MM.1S (cell line): Measurements from ENCODE around the gene PSME3IP1.

ENCODE experiments used
- DNase-seq: peaks from one replicate; pipeline ENCODE4 v3.0.0-alpha.2; 2015
- H2AFZ ChIP-seq: fragments of 300-600 bp; sonication (generic); 2 replicates; pipeline ENCODE4 v1.6.0; 2016; ENCODE audit warnings: antibody characterized with exemption, low read length
- H3F3A ChIP-seq: fragments of 300-600 bp; sonication (generic); 2 replicates; pipeline ENCODE4 v1.6.1; 2016; ENCODE audit warnings: mild to moderate bottlenecking, antibody characterized with exemption, low read length, moderate library complexity, mixed read lengths; ENCODE audit not compliant: insufficient read depth
- H3K27ac ChIP-seq: fragments of 300-600 bp; sonication (generic); 2 replicates; pipeline ENCODE4 v1.5.1; 2016; ENCODE audit warnings: mild to moderate bottlenecking, low read length
- H3K27me3 ChIP-seq: fragments of 300-600 bp; sonication (generic); replicated peaks from 2 replicates; pipeline ENCODE4 v1.6.0; 2016; ENCODE audit warnings: low read length; ENCODE audit not compliant: insufficient read depth
- H3K36me3 ChIP-seq: fragments of 300-600 bp; sonication (generic); replicated peaks from 2 replicates; pipeline ENCODE4 v1.6.1; 2016; ENCODE audit warnings: mild to moderate bottlenecking, low read length, mixed read lengths; ENCODE audit not compliant: insufficient read depth
- H3K4me1 ChIP-seq: fragments of 300-600 bp; sonication (generic); 2 replicates; pipeline ENCODE4 v1.6.1; 2016; ENCODE audit warnings: low read length, mixed read lengths
- H3K4me2 ChIP-seq: fragments of 300-600 bp; sonication (generic); 2 replicates; pipeline ENCODE4 v1.6.0; 2016; ENCODE audit warnings: low read depth, low read length
- H3K4me3 ChIP-seq: fragments of 300-600 bp; sonication (generic); 2 replicates; pipeline ENCODE4 v1.5.1; 2016; ENCODE audit warnings: low read length, mixed read lengths
- H3K79me2 ChIP-seq: fragments of 300-600 bp; sonication (generic); 2 replicates; pipeline ENCODE4 v1.6.1; 2016; ENCODE audit warnings: mixed run types, low read length, mixed read lengths
- H3K9ac ChIP-seq: fragments of 300-600 bp; sonication (generic); 2 replicates; pipeline ENCODE4 v1.6.1; 2016; ENCODE audit warnings: low read length, mixed read lengths
- H3K9me2 ChIP-seq: fragments of 300-600 bp; sonication (generic); replicated peaks from 2 replicates; pipeline ENCODE4 v1.6.1; 2016; ENCODE audit warnings: mild to moderate bottlenecking, low read length, mixed read lengths; ENCODE audit not compliant: insufficient read depth
- H3K9me3 ChIP-seq: fragments of 300-600 bp; sonication (generic); replicated peaks from 2 replicates; pipeline ENCODE4 v1.6.1; 2016; ENCODE audit warnings: mild to moderate bottlenecking, low read length, mixed read lengths; ENCODE audit not compliant: insufficient read depth
- H4K20me1 ChIP-seq: fragments of 300-600 bp; sonication (generic); 2 replicates; pipeline ENCODE4 v1.6.1; 2016; ENCODE audit warnings: mild to moderate bottlenecking, low read length, moderate library complexity, mixed read lengths; ENCODE audit not compliant: insufficient read depth
- CTCF ChIP-seq: fragments of 300-600 bp; sonication (generic); IDR thresholded peaks from 2 replicates; pipeline ENCODE4 v1.5.1; 2016; ENCODE audit warnings: antibody characterized with exemption, low read length, mixed read lengths
- EZH2 ChIP-seq: fragments of 300-600 bp; sonication (generic); optimal IDR thresholded peaks from 2 replicates; pipeline ENCODE3; 2017; ENCODE audit warnings: low read depth, mild to moderate bottlenecking, antibody characterized with exemption, low read length, mixed read lengths
- EZH2phosphoT487 ChIP-seq: fragments of 300-600 bp; sonication (generic); IDR thresholded peaks from 2 replicates; pipeline ENCODE4 v1.6.1; 2018; ENCODE audit warnings: antibody characterized with exemption, low read length

PSME3IP1 gene

GRCh38 chr16:57131351-57131970 is 54.4 kb downstream of the PSME3IP1 start:
- no peak overlapping the region for H3K9ac ChIP-seq
- no peak for DNase-seq
- TF ChIP-seq EZH2phosphoT487 (no peak), CTCF (no peak)
- H3K4me2 ChIP-seq, result no peak overlapping the region
- H3K36me3 ChIP-seq, result no peaks in the 10 kb centered on the region
- H3K4me1 ChIP-seq, result peaks cover 14% of the 10 kb centered on the region
- no peak overlapping the region for H2AFZ ChIP-seq
- no peak overlapping the region for H3K4me3 ChIP-seq
- no peaks in the 10 kb centered on the region for H4K20me1 ChIP-seq
- H3K9me2 ChIP-seq, result no peaks in the 10 kb centered on the region
- H3K79me2 ChIP-seq, result no peaks in the 10 kb centered on the region
- H3K9me3 ChIP-seq, result no peaks in the 10 kb centered on the region
- 0 out of 2 replicates have a peak, but pooled peaks cover 3% of the 10 kb centered on the region for H3F3A ChIP-seq
- no peaks in the 10 kb centered on the region for H3K27me3 ChIP-seq
- H3K27ac ChIP-seq, result no peak overlapping the region

DNA sequence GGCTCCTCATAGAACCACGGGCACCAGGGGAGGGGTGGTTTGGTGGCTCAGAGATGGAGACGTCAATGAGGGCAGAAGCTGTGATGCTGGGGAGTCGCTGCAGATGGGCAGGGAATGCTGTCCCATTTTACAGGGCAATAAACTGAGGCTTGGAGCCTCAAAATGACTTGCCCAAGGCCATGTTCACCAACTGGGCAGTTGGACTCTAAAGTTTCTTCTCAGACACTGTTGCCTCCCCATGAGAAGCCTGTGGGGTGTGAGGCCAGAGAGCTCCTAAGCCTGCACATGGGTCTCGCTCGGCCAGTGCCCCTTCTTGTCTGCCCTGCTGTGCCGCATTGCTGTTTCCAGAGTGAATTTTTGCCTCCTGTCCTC is 54.9 kb downstream of the PSME3IP1 start:
- Histone ChIP-seq H3F3A (0 out of 2 replicates have a peak, but pooled peaks cover 3% of the 10 kb centered on the region), H2AFZ (no peak overlapping the region), H3K4me2 (no peak overlapping the region), H3K9ac (no peak overlapping the region), H3K27me3 (no peaks in the 10 kb centered on the region), H3K9me3 (no peaks in the 10 kb centered on the region), H3K4me1 (peaks cover 14% of the 10 kb centered on the region), H3K9me2 (no peaks in the 10 kb centered on the region), H4K20me1 (no peaks in the 10 kb centered on the region), H3K27ac (no peak overlapping the region), H3K4me3 (no peak overlapping the region), H3K36me3 (no peaks in the 10 kb centered on the region), H3K79me2 (no peaks in the 10 kb centered on the region)
- no peak for DNase-seq
- no peak for TF ChIP-seq EZH2
- TF ChIP-seq EZH2phosphoT487, result no peak
- no peak for TF ChIP-seq CTCF

- Histone ChIP-seq H2AFZ (no peak overlapping the region), H3K4me1 (no peaks in the 10 kb centered on the region), H3K27ac (no peak overlapping the region), H4K20me1 (no peaks in the 10 kb centered on the region), H3K4me3 (no peak overlapping the region), H3K9me2 (no peaks in the 10 kb centered on the region), H3K9me3 (no peaks in the 10 kb centered on the region), H3K36me3 (no peaks in the 10 kb centered on the region), H3K27me3 (no peaks in the 10 kb centered on the region), H3K9ac (no peak overlapping the region), H3K79me2 (no peaks in the 10 kb centered on the region), H3F3A (no peaks in the 10 kb centered on the region), H3K4me2 (no peak overlapping the region)
- DNase-seq, result no peak
- no peak for TF ChIP-seq EZH2phosphoT487
- no peak for TF ChIP-seq EZH2
- TF ChIP-seq CTCF, result no peak
Observed at GRCh38 chr16:57128771-57129389, 57.0 kb downstream of the PSME3IP1 start.
